HuH-7 (cell line): ENCODE measurements around the gene DMTF1.

ENCODE experiments used
- DNase-seq: peaks from one replicate; pipeline ENCODE4 v3.0.0; 2011; ENCODE audit warnings: low spot score

DMTF1 gene

GRCh38 chr7:87146740-87147386, 5.4 kb upstream of the DMTF1 start:
- DNase-seq, result no peak

- no peak for DNase-seq
Observed at GRCh38 chr7:87147500-87147899, 4.8 kb upstream of the DMTF1 start.

GRCh38 chr7:87148332-87148955, 3.8 kb upstream of the DMTF1 start:
- DNase-seq, result peak; percentile 18

GRCh38 chr7:87151002-87151728, 1.1 kb upstream of the DMTF1 start:
- no peak for DNase-seq

GRCh38 chr7:87151729-87152111, 533 bp upstream of the DMTF1 start:
- no peak for DNase-seq

- peak; percentile 24 for DNase-seq
Observed at GRCh38 chr7:87152897-87153641, 816 bp downstream of the DMTF1 start.

- no peak for DNase-seq
Observed at GRCh38 chr7:87154166-87154565, 1.9 kb downstream of the DMTF1 start.

- no peak for DNase-seq
Observed at GRCh38 chr7:87154569-87154968, 2.3 kb downstream of the DMTF1 start.

GRCh38 chr7:87155788-87156187, 3.5 kb downstream of the DMTF1 start:
- no peak for DNase-seq

GRCh38 chr7:87156709-87157108, 4.5 kb downstream of the DMTF1 start:
- DNase-seq, result no peak

- DNase-seq, result no peak
Observed at GRCh38 chr7:87159538-87159937, 7.3 kb downstream of the DMTF1 start.

- DNase-seq, result no peak
Observed at GRCh38 chr7:87164433-87164832, 12.2 kb downstream of the DMTF1 start.

GRCh38 chr7:87170828-87171227, 18.6 kb downstream of the DMTF1 start:
- no peak for DNase-seq

- no peak for DNase-seq
Observed at GRCh38 chr7:87171282-87171934, 19.2 kb downstream of the DMTF1 start.

- DNase-seq, result no peak
Observed at GRCh38 chr7:87173471-87173870, 21.2 kb downstream of the DMTF1 start.

- no peak for DNase-seq
Observed at GRCh38 chr7:87178320-87178719, 26.1 kb downstream of the DMTF1 start.

- DNase-seq, result no peak
Observed at GRCh38 chr7:87179180-87179579, 26.9 kb downstream of the DMTF1 start.

GRCh38 chr7:87187120-87187519, 34.9 kb downstream of the DMTF1 start:
- no peak for DNase-seq

GRCh38 chr7:87188930-87189329, 36.7 kb downstream of the DMTF1 start:
- DNase-seq, result no peak

GRCh38 chr7:87190783-87191182, 38.5 kb downstream of the DMTF1 start:
- DNase-seq, result no peak

- no peak for DNase-seq
Observed at GRCh38 chr7:87192784-87193487, 40.7 kb downstream of the DMTF1 start.

GRCh38 chr7:87193912-87194311, 41.7 kb downstream of the DMTF1 start:
- DNase-seq, result no peak
